Skeletal muscle cell (primary cell): Measurements from ENCODE around the gene SHOX.
"Not testable (repeated sequence)": the region's sequence is repeated elsewhere in the genome, so short reads cannot be mapped to it uniquely, and the experiment has no call there.

Experiments
- DNase-seq: peaks from one replicate; pipeline ENCODE4 v3.0.0-alpha.2; 2010; ENCODE audit warnings: low read depth
- H3K4me3 ChIP-seq: 2 replicates; pipeline ENCODE4 v1.5.1; 2011; ENCODE audit warnings: low read depth, mild to moderate bottlenecking, control low read depth, low read length, moderate library complexity

Gene SHOX

DNA sequence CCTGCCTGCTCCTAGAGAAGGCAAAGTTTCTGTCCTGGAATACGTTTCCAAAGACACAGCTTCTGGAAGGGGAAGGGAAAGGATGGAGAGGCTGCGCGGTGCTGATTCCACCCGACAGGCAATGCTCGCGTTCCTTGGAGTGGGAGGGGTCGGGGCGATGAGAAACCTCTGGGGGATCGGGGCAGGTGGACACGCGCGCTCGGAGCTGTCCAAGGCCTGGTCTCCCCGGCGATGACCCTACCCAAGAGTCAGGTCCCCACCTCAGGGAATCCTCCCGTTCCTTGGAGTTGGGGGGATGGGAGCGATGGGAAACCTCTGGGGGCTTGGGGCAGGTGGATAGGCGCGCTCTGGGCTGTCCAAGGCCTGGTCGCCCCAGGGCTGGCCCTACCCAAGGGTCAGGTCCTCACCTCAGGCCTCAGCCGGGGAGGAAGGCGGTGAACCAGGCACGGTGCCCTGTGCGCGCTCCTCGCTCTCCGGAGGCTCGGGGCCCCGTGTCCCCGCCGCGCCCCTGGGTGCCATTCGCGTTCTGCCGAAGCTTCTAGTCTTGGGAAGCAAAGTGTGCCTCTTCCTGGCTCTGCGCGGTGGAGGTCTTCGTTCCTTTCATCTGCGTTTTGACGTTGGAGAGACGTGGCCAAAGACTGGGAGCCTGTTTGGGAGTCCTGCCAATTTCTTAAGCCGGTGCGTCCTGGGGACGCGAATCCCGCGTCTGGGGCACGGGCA, 10.6 kb upstream of the SHOX start:
- DNase-seq = no peak
- H3K4me3 ChIP-seq = no peak overlapping the region

DNA sequence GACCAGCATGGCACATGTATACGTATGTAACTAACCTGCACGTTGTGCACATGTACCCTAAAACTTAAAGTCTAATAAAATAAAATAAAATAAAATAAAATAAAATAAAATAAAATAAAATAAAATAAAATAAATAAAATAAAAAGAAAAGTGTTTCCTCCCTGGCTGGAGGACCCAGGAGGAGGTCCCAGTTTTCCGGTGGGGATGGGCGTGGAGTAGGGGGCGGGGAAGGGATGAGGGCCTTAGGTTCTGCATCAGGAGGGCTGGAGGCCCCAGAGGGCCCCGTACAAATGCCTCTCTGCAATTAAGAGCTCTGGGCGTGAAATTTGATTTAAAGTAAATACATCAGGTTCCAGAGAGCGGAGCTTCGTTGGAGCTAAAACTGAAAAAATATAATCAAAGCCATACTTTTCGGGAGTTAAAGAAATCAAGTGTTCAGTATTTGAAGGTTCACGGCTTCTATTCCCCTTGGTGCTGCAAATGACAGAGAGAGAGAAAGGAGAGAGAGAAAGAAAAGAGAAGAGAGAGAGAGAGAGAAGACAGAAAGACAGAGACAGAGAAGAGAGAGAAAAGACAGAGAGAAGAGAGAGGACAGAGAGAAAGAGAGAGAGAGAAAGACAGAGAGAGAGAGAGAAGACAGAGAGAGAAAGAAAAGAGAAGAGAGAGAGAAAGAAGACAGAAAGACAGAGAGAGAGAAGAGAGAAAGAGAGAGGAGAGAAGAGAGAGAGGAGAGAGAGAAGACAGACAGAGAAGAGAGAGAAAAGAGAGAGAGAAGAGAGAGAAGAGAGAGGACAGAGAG, 8.7 kb upstream of the SHOX start:
- H3K4me3 ChIP-seq = no peak overlapping the region
- no peak for DNase-seq

DNA sequence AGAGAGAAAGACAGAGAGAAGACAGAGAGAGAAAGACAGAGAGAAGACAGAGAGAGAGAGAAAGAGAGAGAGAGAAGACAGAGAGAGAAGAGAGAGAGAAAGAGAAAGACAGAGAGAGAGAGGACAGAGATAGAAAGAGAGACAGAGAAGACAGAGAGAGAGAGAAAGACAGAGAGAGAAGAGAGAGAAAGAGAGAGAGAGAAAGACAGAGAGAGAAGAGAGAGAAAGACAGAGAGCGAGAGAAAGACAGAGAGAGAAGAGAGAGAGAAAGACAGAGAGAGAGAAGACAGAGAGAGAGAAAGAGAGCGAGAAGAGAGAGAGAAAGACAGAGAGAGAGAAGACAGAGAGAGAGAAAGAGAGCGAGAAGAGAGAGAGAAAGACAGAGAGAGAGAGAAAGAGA, 7.8 kb upstream of the SHOX start:
- not testable (repeated sequence) for DNase-seq, H3K4me3 ChIP-seq

- no peak for DNase-seq
- no peak overlapping the region for H3K4me3 ChIP-seq
Observed at GRCh38 chrX:623268-623598, 7.4 kb upstream of the SHOX start.

- DNase-seq = no peak
- H3K4me3 ChIP-seq = no peak overlapping the region
Observed at GRCh38 chrX:623599-624315, 6.8 kb upstream of the SHOX start.

- no peak overlapping the region for H3K4me3 ChIP-seq
- DNase-seq = no peak
Observed at GRCh38 chrX:625137-625691, 5.4 kb upstream of the SHOX start.

- DNase-seq, H3K4me3 ChIP-seq: not testable (repeated sequence)
Observed at GRCh38 chrX:626047-626446, 4.5 kb upstream of the SHOX start.

- DNase-seq = no peak
- H3K4me3 ChIP-seq = no peak overlapping the region
Observed at GRCh38 chrX:626745-627509, 3.7 kb upstream of the SHOX start.

- no peak overlapping the region for H3K4me3 ChIP-seq
- no peak for DNase-seq
Observed at GRCh38 chrX:627510-627981, 3.0 kb upstream of the SHOX start.

- no peak overlapping the region for H3K4me3 ChIP-seq
- DNase-seq = no peak
Observed at GRCh38 chrX:627995-628394, 2.6 kb upstream of the SHOX start.

DNA sequence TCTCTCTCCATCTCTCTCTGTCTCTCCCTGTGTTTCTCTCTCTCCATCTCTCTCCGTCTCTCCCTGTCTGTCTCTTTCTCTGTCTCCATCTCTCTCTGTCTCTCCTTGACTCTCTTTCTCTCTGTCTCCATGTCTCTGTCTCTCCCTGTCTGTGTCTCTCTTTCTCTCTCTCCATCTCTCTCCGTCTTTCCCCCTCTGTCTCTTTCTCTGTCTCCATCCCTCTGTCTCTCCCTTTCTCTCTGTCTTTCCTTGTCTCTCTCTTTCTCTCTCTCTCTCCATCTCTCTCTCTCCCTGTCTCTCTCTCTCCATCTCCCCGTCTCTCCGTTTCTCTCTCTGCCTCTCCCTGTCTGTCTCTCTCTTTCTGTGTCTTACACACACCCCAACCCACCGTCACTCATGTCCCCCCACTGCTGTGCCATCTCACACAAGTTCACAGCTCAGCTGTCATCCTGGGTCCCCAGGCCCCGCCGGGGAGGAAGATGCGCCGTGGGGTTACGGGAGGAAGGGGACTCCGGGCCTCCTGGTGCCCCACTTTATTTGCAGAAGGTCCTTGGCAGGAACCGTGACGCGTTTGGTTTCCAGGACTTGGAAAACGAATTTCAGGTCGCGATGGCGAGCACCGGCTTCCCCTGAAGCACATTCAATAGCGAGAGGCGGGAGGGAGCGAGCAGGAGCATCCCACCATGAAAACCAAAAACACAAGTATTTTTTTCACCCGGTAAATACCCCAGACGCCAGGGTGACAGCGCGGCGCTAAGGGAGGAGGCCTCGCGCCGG, 1.2 kb upstream of the SHOX start:
- DNase-seq = no peak
- H3K4me3 ChIP-seq = peak overlapping the region; percentile 3

DNA sequence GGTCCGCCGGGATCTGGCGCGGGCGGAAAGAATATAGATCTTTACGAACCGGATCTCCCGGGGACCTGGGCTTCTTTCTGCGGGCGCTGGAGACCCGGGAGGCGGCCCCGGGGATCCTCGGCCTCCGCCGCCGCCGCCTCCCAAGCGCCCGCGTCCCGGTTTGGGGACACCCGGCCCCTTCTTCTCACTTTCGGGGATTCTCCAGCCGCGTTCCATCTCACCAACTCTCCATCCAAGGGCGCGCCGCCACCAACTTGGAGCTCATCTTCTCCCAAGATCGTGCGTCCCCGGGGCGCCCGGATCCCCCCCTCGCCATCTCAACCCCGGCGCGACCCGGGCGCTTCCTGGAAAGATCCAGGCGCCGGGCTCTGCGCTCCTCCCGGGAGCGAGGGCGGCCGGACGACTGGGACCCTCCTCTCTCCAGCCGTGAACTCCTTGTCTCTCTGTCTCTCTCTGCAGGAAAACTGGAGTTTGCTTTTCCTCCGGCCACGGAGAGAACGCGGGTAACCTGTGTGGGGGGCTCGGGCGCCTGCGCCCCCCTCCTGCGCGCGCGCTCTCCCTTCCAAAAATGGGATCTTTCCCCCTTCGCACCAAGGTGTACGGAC, 482 bp upstream of the SHOX start:
- no peak for DNase-seq
- H3K4me3 ChIP-seq = peak overlapping the region; percentile 3

DNA sequence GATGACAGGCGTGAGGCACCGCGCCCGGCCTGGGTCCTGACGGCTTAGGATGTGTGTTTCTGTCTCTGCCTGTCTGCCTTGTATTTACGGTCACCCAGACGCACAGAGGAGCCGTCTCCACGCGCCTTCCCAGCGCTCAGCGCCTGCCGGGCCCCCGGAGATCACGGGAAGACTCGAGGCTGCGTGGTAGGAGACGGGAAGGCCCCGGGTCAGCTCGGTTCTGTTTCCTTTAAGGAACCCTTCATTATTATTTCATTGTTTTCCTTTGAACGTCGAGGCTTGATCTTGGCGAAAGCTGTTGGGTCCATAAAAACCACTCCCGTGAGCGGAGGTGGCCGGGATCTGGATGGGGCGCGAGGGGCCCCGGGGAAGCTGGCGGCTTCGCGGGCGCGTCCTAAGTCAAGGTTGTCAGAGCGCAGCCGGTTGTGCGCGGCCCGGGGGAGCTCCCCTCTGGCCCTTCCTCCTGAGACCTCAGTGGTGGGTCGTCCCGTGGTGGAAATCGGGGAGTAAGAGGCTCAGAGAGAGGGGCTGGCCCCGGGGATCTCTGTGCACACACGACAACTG, 1.3 kb downstream of the SHOX start:
- DNase-seq = no peak
- H3K4me3 ChIP-seq = peak overlapping the region; percentile 21

- no peak for DNase-seq
- peak overlapping the region; percentile 21 for H3K4me3 ChIP-seq
Observed at GRCh38 chrX:632366-633042, 1.9 kb downstream of the SHOX start.

GRCh38 chrX:633043-633984, 2.7 kb downstream of the SHOX start:
- H3K4me3 ChIP-seq = no peak overlapping the region
- no peak for DNase-seq
